ENCODE measurements around the gene SEPTIN5.

The SEPTIN5 gene

GRCh38 chr22:19746726-19747125 is 32.4 kb downstream of the SEPTIN5 start:
- no peaks in the 10 kb centered on the region for H3K36me3 ChIP-seq (ENCODE audit: insufficient read depth, low read length)
- H3K9ac ChIP-seq (ENCODE audit: low read depth, low read length) = no peak overlapping the region
- H3K9me3 ChIP-seq (ENCODE audit: control insufficient read depth, insufficient read depth, low read length) = no peaks in the 10 kb centered on the region
- peaks cover 7% of the 10 kb centered on the region; the same call in 1 of the 2 replicates for H3K4me1 ChIP-seq (ENCODE audit: insufficient read depth, low read length)

- Histone ChIP-seq H3K9ac (ENCODE audit: low read depth, low read length) (no peak overlapping the region), H3K9me3 (ENCODE audit: control insufficient read depth, insufficient read depth, low read length) (no peaks in the 10 kb centered on the region), H3K4me1 (ENCODE audit: insufficient read depth, low read length) (peaks cover 7% of the 10 kb centered on the region; the same call in 1 of the 2 replicates), H3K36me3 (ENCODE audit: insufficient read depth, low read length) (no peaks in the 10 kb centered on the region)
These were observed 33.2 kb downstream of the SEPTIN5 start for GRCh38 chr22:19747551-19747950.

GRCh38 chr22:19748139-19748538 is 33.8 kb downstream of the SEPTIN5 start:
- no peaks in the 10 kb centered on the region for H3K9me3 ChIP-seq (ENCODE audit: control insufficient read depth, insufficient read depth, low read length)
- H3K9ac ChIP-seq (ENCODE audit: low read depth, low read length) = no peak overlapping the region
- no peaks in the 10 kb centered on the region for H3K36me3 ChIP-seq (ENCODE audit: insufficient read depth, low read length)
- peaks cover 7% of the 10 kb centered on the region; the same call in 1 of the 2 replicates for H3K4me1 ChIP-seq (ENCODE audit: insufficient read depth, low read length)

- Histone ChIP-seq H3K9ac (ENCODE audit: low read depth, low read length) (no peak overlapping the region), H3K4me1 (ENCODE audit: insufficient read depth, low read length) (peaks cover 7% of the 10 kb centered on the region; the same call in 1 of the 2 replicates), H3K36me3 (ENCODE audit: insufficient read depth, low read length) (no peaks in the 10 kb centered on the region), H3K9me3 (ENCODE audit: control insufficient read depth, insufficient read depth, low read length) (no peaks in the 10 kb centered on the region)
These were observed 34.8 kb downstream of the SEPTIN5 start for GRCh38 chr22:19748991-19749664.

- Histone ChIP-seq H3K9ac (ENCODE audit: low read depth, low read length) (no peak overlapping the region), H3K36me3 (ENCODE audit: insufficient read depth, low read length) (no peaks in the 10 kb centered on the region), H3K9me3 (ENCODE audit: control insufficient read depth, insufficient read depth, low read length) (no peaks in the 10 kb centered on the region), H3K4me1 (ENCODE audit: insufficient read depth, low read length) (peaks cover 7% of the 10 kb centered on the region; the same call in 1 of the 2 replicates)
These were observed 35.6 kb downstream of the SEPTIN5 start for GRCh38 chr22:19749876-19750275.

- Histone ChIP-seq H3K4me1 (ENCODE audit: insufficient read depth, low read length) (peaks cover 3% of the 10 kb centered on the region; the same call in 1 of the 2 replicates), H3K9ac (ENCODE audit: low read depth, low read length) (no peak overlapping the region), H3K36me3 (ENCODE audit: insufficient read depth, low read length) (no peaks in the 10 kb centered on the region), H3K9me3 (ENCODE audit: control insufficient read depth, insufficient read depth, low read length) (no peaks in the 10 kb centered on the region)
These were observed 36.5 kb downstream of the SEPTIN5 start for GRCh38 chr22:19750507-19751490.

GRCh38 chr22:19751497-19752245 is 37.4 kb downstream of the SEPTIN5 start:
- Histone ChIP-seq H3K36me3 (ENCODE audit: insufficient read depth, low read length) (no peaks in the 10 kb centered on the region), H3K4me1 (ENCODE audit: insufficient read depth, low read length) (no peaks in the 10 kb centered on the region; the same call in 1 of the 2 replicates), H3K9me3 (ENCODE audit: control insufficient read depth, insufficient read depth, low read length) (no peaks in the 10 kb centered on the region), H3K9ac (ENCODE audit: low read depth, low read length) (no peak overlapping the region)

GRCh38 chr22:19753090-19753842 is 39.0 kb downstream of the SEPTIN5 start:
- Histone ChIP-seq H3K9me3 (ENCODE audit: control insufficient read depth, insufficient read depth, low read length) (no peaks in the 10 kb centered on the region), H3K36me3 (ENCODE audit: insufficient read depth, low read length) (no peaks in the 10 kb centered on the region), H3K9ac (ENCODE audit: low read depth, low read length) (no peak overlapping the region), H3K4me1 (ENCODE audit: insufficient read depth, low read length) (no peaks in the 10 kb centered on the region; the same call in 1 of the 2 replicates)

- H3K36me3 ChIP-seq (ENCODE audit: insufficient read depth, low read length) = no peaks in the 10 kb centered on the region
- no peak overlapping the region for H3K9ac ChIP-seq (ENCODE audit: low read depth, low read length)
- no peaks in the 10 kb centered on the region; the same call in 1 of the 2 replicates for H3K4me1 ChIP-seq (ENCODE audit: insufficient read depth, low read length)
- H3K9me3 ChIP-seq (ENCODE audit: control insufficient read depth, insufficient read depth, low read length) = no peaks in the 10 kb centered on the region
These were observed 39.8 kb downstream of the SEPTIN5 start for GRCh38 chr22:19753996-19754700.

GRCh38 chr22:19754701-19755144 is 40.4 kb downstream of the SEPTIN5 start:
- no peaks in the 10 kb centered on the region; the same call in 1 of the 2 replicates for H3K4me1 ChIP-seq (ENCODE audit: insufficient read depth, low read length)
- H3K9ac ChIP-seq (ENCODE audit: low read depth, low read length) = peak overlapping the region; percentile 31; the same call in 1 of the 2 replicates
- H3K9me3 ChIP-seq (ENCODE audit: control insufficient read depth, insufficient read depth, low read length) = no peaks in the 10 kb centered on the region
- no peaks in the 10 kb centered on the region for H3K36me3 ChIP-seq (ENCODE audit: insufficient read depth, low read length)

GRCh38 chr22:19755145-19755710 is 40.9 kb downstream of the SEPTIN5 start:
- Histone ChIP-seq H3K9ac (ENCODE audit: low read depth, low read length) (peak overlapping the region; percentile 31; the same call in 1 of the 2 replicates), H3K4me1 (ENCODE audit: insufficient read depth, low read length) (no peaks in the 10 kb centered on the region; the same call in 1 of the 2 replicates), H3K9me3 (ENCODE audit: control insufficient read depth, insufficient read depth, low read length) (no peaks in the 10 kb centered on the region), H3K36me3 (ENCODE audit: insufficient read depth, low read length) (no peaks in the 10 kb centered on the region)

- no peaks in the 10 kb centered on the region for H3K9me3 ChIP-seq (ENCODE audit: control insufficient read depth, insufficient read depth, low read length)
- H3K36me3 ChIP-seq (ENCODE audit: insufficient read depth, low read length) = no peaks in the 10 kb centered on the region
- H3K4me1 ChIP-seq (ENCODE audit: insufficient read depth, low read length) = no peaks in the 10 kb centered on the region; the same call in 1 of the 2 replicates
- peak overlapping the region; percentile 31; the same call in 1 of the 2 replicates for H3K9ac ChIP-seq (ENCODE audit: low read depth, low read length)
These were observed 41.5 kb downstream of the SEPTIN5 start for GRCh38 chr22:19755722-19756287.

All from ES-I3 (cell line).